ENCODE results near the gene LAMB4.
"Not testable (repeated sequence)": the region's sequence is repeated elsewhere in the genome, so short reads cannot be mapped to it uniquely, and the experiment has no call there.

Gene LAMB4

DNA sequence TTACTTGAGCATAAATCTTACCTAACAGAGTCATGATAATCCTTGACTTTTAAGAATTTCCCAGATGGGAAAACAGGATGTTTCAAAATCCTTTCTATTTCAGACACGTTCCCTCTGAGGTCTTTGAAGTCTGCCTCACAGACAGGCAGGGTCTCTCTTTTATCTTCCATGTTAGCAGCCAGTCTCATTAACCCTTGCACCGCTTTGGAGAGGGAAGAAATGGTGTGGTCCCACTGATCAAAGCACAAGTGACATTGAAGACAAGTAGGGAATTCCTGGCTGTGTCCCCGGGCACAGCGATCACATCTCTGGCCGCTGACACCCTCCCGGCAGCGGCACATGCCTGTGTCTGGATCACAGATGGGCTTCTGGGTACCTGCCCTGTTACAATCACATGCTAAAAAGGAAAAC, 74.5 kb downstream of the LAMB4 start:
- in situ Hi-C loops (cut with HindIII; ENCODE audit: low sequenced_read_pairs), result no loop called here

DNA sequence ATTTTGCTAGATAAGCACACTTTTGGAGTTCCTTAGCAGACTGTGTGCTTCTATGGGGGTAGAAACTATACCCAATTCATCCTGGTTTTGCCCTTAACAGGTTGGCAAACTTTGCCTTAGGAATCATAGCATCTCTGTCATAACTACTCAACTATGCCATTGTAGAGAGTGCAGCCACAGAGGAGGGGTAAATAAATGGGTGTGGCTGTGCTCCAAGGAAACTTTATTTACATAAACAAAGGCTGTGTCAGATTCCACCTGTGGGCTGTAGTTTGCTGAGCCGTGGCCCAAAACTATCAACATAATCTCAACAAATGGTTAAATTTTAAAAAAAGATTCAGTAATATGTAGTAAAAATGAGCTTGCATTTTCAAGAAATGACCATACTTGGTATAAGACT, 75.6 kb downstream of the LAMB4 start:
- in situ Hi-C loops (cut with HindIII; ENCODE audit: low sequenced_read_pairs), result no loop called here

DNA sequence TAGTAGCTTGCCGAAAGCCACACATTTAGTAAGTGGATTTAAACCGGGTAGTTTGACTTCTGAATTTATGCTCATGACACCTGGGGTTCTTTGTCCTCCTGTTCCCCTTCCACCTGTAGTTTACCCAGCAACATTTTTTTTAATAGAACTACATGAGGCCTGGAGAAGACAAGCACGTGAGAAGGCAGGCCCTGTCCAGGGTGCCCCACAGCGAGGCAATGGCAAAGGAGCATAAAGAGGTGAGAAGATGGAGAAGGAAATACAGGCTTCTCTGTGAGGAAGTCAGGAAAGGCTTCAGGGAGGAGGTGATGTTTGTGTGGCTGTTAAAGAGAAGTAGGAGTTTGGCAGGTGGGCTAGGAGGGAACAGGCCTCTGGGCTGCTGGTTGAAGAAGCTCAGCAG, 76.9 kb downstream of the LAMB4 start:
- in situ Hi-C loops (cut with HindIII; ENCODE audit: low sequenced_read_pairs), result no loop called here

GRCh38 chr7:108051454-108051853, 78.7 kb downstream of the LAMB4 start:
- in situ Hi-C loops (cut with HindIII; ENCODE audit: low sequenced_read_pairs), result no loop called here

GRCh38 chr7:108049962-108050361, 80.2 kb downstream of the LAMB4 start:
- in situ Hi-C loops (cut with HindIII; ENCODE audit: low sequenced_read_pairs), result no loop called here

GRCh38 chr7:108048422-108048821, 81.7 kb downstream of the LAMB4 start:
- in situ Hi-C loops (cut with HindIII; ENCODE audit: low sequenced_read_pairs), result no loop called here

DNA sequence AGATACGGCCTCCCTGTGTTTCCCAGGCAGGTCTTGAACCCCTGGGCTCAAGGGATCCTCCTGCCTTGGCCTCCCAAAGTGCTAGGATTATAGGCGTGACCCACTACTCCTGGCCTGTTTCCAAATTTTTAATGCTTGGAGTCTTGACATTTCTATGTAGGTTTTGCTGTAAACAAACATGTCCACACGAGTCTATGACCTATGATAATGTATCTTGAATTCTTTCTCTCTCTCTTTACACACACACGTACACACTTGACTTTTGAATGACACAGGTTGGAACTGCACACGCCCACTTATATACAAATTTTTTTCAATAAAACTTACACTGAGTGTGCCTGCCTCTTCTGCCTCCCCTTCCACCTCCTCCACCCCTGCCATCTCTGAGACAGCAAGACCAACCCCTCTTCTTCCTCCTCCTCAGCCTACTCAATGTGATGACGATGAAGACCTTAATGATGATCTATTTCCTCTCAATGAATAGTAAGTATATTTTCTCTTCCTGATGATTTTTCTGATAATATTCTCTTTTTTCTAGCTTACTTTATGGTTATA, 83.1 kb downstream of the LAMB4 start:
- in situ Hi-C loops (cut with HindIII; ENCODE audit: low sequenced_read_pairs), result no loop called here

GRCh38 chr7:108045669-108046068, 84.5 kb downstream of the LAMB4 start:
- in situ Hi-C loops (cut with HindIII; ENCODE audit: low sequenced_read_pairs), result no loop called here

DNA sequence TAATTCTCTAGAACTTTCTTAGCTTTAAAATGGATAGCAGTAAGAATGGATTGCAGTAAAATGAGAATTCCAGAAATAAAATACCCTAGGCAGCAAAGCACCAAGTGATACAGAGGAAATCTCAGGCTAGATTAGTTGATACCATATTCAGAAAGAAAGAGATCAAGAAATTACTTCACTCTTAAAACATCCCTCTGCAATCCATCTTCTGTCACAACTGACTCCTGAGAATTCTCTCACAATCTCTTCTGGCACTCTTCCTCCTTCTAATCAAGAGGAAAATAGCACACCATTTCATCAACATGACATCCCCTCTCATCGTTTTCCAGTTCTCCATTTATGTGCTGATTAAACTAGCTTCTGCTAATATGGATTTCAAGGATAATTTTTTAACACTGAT, 85.0 kb downstream of the LAMB4 start:
- in situ Hi-C loops (cut with HindIII; ENCODE audit: low sequenced_read_pairs), result no loop called here

- in situ Hi-C loops (cut with HindIII; ENCODE audit: low sequenced_read_pairs), result no loop called here
These were observed 85.8 kb downstream of the LAMB4 start for GRCh38 chr7:108044345-108044744.

- in situ Hi-C loops (cut with HindIII; ENCODE audit: low sequenced_read_pairs), result no loop called here
These were observed 91.2 kb downstream of the LAMB4 start for GRCh38 chr7:108038986-108039385.

- in situ Hi-C loops (cut with HindIII; ENCODE audit: low sequenced_read_pairs), result no loop called here
These were observed 92.4 kb downstream of the LAMB4 start for GRCh38 chr7:108037741-108038140.

DNA sequence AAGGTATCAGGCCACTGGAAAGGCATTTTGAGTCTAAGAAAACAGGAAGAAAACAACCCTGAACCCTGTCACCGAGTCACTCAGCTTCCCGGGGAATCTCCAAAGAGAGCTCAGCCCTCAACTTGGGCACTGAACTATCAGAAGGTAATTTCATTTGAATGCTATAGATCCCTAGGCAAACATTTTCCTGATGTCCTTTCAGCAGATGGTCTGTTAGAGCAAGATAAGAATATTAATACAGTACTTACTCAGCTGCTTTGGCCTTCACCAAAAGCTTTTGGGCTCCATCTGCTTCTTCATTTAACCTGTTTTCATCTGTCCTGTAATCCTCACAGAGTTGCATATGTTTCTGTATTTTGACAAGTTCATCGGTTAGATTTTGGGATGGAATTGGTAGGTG, 93.0 kb downstream of the LAMB4 start:
- in situ Hi-C loops (cut with HindIII; ENCODE audit: low sequenced_read_pairs), result no loop called here

GRCh38 chr7:108034586-108034985, 95.6 kb downstream of the LAMB4 start:
- in situ Hi-C loops (cut with HindIII; ENCODE audit: low sequenced_read_pairs), result no loop called here

DNA sequence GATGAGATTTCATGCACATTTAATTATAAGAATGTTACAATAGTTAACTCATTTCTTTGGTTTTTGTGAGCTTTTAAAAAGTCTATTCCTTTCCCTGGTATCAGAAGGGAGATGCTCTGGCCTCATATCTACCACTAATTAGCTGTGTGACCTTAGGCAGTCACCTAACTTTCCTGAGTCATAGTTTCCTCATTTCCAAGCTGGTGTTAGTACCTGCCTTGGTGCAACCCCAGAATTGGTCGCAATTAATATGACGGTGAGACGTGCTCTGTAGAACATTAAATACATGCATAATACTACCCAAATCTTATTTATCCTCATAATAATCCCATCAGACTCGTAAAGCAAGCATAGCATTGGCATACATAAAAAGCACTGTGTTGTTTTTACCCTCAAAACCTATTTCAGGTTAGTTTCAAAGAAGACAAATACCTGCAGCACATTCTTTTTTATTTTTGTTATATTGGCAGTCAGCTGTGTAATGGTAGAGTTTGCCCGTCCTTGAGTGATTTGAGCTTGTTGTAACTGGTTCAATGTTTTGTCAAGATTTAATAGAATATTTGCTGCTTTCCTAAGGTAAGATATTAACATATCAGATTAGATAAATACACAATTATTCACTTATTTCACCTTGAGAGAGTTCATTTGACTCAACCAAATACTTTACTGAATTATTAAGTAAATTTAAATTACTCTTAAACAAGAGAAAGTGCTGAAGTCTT, 96.2 kb downstream of the LAMB4 start:
- in situ Hi-C loops (cut with HindIII; ENCODE audit: low sequenced_read_pairs), result no loop called here

DNA sequence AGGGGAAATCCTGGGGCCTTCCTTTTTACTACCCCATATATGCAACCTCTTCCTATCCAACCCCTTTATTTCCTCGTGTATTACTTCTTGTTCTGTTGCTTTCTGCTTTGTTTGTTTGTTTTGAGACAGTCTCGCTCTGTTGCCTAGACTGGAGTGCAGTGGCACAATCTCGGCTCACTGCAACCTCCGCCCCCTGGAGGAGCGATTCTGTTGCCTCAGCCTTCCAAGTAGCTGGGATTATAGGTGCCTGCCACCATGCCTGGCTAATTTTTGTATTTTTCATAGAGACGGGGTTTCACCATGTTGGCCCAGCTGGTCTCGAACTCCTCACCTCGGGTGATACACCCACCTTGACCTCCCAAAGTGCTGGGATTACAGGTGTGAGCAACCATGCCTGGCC, 96.9 kb downstream of the LAMB4 start:
- in situ Hi-C loops (cut with HindIII; ENCODE audit: low sequenced_read_pairs), result not testable (repeated sequence)

DNA sequence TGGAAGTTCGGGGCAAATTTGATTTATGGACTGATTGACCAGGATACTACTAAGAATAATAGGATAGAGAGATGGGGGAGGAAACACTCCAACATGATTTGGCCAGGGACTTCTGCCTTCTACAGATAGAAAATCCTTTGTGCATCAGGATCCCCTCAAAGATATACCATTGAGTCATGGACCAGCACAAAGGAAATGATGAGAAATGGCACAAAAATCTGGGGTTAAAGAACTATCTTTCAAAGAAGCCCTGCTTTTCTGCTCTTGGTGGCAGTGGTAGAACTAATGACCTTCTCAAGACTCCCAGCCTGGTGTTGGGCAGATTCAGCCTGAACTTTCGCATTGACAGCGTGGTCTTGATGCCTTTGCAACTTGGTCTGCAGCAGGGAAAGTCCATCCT, 99.6 kb downstream of the LAMB4 start:
- in situ Hi-C loops (cut with HindIII; ENCODE audit: low sequenced_read_pairs), result no loop called here

DNA sequence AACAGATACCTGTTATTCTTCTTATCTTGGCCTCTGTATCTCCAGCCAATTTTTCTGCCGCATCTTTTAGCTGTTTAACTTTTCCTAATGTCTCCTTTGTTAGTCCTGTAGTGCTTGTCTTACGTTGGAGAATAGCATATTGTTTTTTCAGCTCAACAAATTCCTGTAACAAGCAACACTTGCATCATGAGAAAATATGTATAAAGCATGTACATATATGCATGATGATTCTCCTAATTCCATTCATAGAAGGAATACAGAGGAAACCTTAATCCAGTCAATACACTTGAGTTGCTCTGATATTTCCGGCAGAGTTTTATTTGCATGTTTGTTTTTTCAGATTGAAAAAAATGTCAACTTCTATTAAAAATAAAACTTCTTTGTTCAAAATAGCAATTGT, 101.1 kb downstream of the LAMB4 start:
- in situ Hi-C loops (cut with HindIII; ENCODE audit: low sequenced_read_pairs), result no loop called here

GRCh38 chr7:108028111-108028510, 102.0 kb downstream of the LAMB4 start:
- in situ Hi-C loops (cut with HindIII; ENCODE audit: low sequenced_read_pairs), result no loop called here

GRCh38 chr7:108027239-108027638, 102.9 kb downstream of the LAMB4 start:
- in situ Hi-C loops (cut with HindIII; ENCODE audit: low sequenced_read_pairs), result no loop called here

GRCh38 chr7:108026647-108027046, 103.5 kb downstream of the LAMB4 start:
- in situ Hi-C loops (cut with HindIII; ENCODE audit: low sequenced_read_pairs), result no loop called here

DNA sequence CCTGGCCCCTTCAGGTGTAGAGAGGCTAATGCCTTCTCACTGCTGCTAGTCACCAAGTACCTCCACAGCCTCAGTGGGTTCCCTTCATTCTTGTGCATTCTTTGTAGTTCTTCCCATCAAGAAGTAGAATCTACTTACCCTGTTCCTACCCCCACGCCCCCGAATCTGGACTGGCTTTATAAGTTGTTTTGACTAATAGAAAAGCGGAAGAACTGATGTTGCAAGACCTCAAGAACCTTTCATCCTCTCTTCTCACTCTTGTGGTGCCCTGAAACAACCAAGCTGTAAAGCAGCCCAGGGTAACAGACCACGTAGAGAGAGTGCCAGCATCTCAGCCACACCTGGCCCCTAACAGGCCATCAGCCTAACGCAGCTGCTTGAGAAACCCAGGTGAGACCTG, 104.0 kb downstream of the LAMB4 start:
- in situ Hi-C loops (cut with HindIII; ENCODE audit: low sequenced_read_pairs), result no loop called here

- in situ Hi-C loops (cut with HindIII; ENCODE audit: low sequenced_read_pairs), result no loop called here
These were observed 105.6 kb downstream of the LAMB4 start for GRCh38 chr7:108024538-108024937.

Measured in endothelial cell of hepatic sinusoid (primary cell).